ENCODE results near the gene INKA2. TPM values are rescaled to one million over a fixed set of nuclear protein-coding genes. Genes with fewer than 3 reads are reported as not detected.

INKA2 gene
- polyA plus RNA-seq, 3 donors, result 1.8 to 6.6 (median 2.0) TPM

DNA sequence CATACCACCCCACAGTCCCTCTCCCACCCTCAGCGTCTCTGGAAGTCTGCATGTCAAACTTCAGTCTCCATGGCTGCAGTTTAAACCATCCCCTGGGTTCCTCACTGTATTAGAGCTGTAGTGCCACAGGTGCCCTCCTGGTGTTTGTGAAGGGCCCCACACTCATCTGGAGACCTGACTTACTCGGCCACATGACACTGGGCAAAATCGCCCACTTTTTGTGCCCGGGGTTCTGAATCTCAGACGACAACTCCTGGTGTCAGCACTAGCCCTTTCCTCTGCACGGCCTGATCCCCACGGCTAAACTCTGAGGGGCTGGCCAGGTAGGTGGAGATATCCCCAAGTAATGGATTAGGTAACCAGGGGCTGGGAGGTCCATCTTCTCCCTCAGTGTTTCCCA, 6.5 kb downstream of the INKA2 start:
- H3K9me3 ChIP-seq (replicated peaks in 1 of 2; ENCODE audit: control insufficient read depth in 1 of 2, insufficient read depth in 1 of 2, low read length in 2 of 2), result no peaks in the 10 kb centered on the region
- H3K4me2 ChIP-seq (replicated peaks; ENCODE audit: extremely low read depth, low read length, poor library complexity, severe bottlenecking), result peak overlapping the region; percentile 76
- no peaks in the 10 kb centered on the region for H3K79me2 ChIP-seq (ENCODE audit: insufficient read depth, low read length)
- WGBS (ENCODE audit: insufficient coverage), result 100% methylated on average over 5 of the region's 7 CpGs
- Mint-ChIP-seq H3K27ac (no peak overlapping the region), H3K4me1 (peaks cover 14% of the 10 kb centered on the region), H3K4me3 (no peak overlapping the region), H3K36me3 (peaks cover 26 to 27% of the 10 kb centered on the region in 2 donors), H3K27me3 (ENCODE audit: low read depth in 3 of 3) (peaks cover 5 to 13% (median 11%) of the 10 kb centered on the region in 3 donors), H3K9me3 (peaks cover 0 to 3% (median 0%) of the 10 kb centered on the region in 7 donors)
- peak overlapping the region; percentile 26 for H2AFZ ChIP-seq (ENCODE audit: insufficient read depth, low read depth, low read length, poor library complexity, severe bottlenecking)
- H3K4me1 ChIP-seq (ENCODE audit: control insufficient read depth in 1 of 2, insufficient read depth in 2 of 2, low read length in 2 of 2), result peaks cover 52 to 53% of the 10 kb centered on the region in 2 donors
- no peak overlapping the region for H3K4me3 ChIP-seq (replicated peaks in 1 of 3; ENCODE audit: low read depth in 2 of 3, low read length in 3 of 3)
- intact Hi-C loops (cut with micrococcal nuclease), result loop anchor here (10.0 kb wide), 4 partner anchors 118 to 768 kb away; partner anchors contain the start of genes ADORA3 (in 1 of the 2), DENND2D (in 1 of the 2), LRIF1 (in 1 of the 2) and RAP1A (in 1 of the 2)
- H4K20me1 ChIP-seq (ENCODE audit: insufficient read depth, low read length), result peaks cover 1% of the 10 kb centered on the region
- TF ChIP-seq CTCF (IDR thresholded peaks at IDR 0.05), result no peak
- peak overlapping the region; percentile 95 to 98 for H3K27ac ChIP-seq (ENCODE audit: low read depth in 1 of 2, low read length in 2 of 2)
- no peak for DNase-seq
- peaks cover 2 to 9% of the 10 kb centered on the region in 2 donors for H3K27me3 ChIP-seq (ENCODE audit: control insufficient read depth in 2 of 2, insufficient read depth in 2 of 2, low read length in 2 of 2)
- peaks cover 0 to under 1% of the 10 kb centered on the region in 2 donors for H3K36me3 ChIP-seq (replicated peaks in 1 of 2; ENCODE audit: control insufficient read depth in 1 of 2, insufficient read depth in 2 of 2, low read length in 2 of 2)
- peak overlapping the region; percentile 84 for H3K9ac ChIP-seq (ENCODE audit: insufficient read depth, low read length, poor library complexity, severe bottlenecking)

DNA sequence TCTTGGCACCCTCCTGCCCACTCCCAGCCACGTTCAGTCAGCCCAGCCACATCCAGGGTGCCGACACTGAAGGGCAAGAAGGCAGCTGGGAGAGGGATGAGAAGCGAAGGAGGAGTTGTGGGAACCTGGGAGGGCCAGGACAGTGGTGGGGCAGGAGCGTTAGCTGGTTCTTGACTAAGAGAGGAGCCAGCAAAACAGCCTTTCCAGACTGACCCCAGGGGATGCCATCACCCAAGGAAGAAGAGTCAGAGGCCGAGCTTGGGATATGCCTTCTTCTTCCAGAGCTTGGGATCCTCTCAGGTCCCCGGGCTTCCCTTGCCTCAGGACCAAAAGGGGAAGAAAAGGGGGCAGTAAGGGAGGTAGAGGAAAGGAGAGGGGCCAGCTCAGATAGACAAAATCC, 7.2 kb downstream of the INKA2 start:
- Histone ChIP-seq H3K27ac (ENCODE audit: low read depth in 1 of 2, low read length in 2 of 2) (peak overlapping the region in 1 of 2 donors; percentile 98), H3K27me3 (ENCODE audit: control insufficient read depth in 2 of 2, insufficient read depth in 2 of 2, low read length in 2 of 2) (peaks cover 0 to 1% of the 10 kb centered on the region in 2 donors), H2AFZ (ENCODE audit: insufficient read depth, low read depth, low read length, poor library complexity, severe bottlenecking) (no peak overlapping the region), H3K4me2 (replicated peaks; ENCODE audit: extremely low read depth, low read length, poor library complexity, severe bottlenecking) (no peak overlapping the region), H3K9me3 (replicated peaks in 1 of 2; ENCODE audit: control insufficient read depth in 1 of 2, insufficient read depth in 1 of 2, low read length in 2 of 2) (no peaks in the 10 kb centered on the region), H3K79me2 (ENCODE audit: insufficient read depth, low read length) (no peaks in the 10 kb centered on the region), H3K4me3 (replicated peaks in 1 of 3; ENCODE audit: low read depth in 2 of 3, low read length in 3 of 3) (no peak overlapping the region), H3K4me1 (ENCODE audit: control insufficient read depth in 1 of 2, insufficient read depth in 2 of 2, low read length in 2 of 2) (peaks cover 44 to 45% of the 10 kb centered on the region in 2 donors), H3K36me3 (replicated peaks in 1 of 2; ENCODE audit: control insufficient read depth in 1 of 2, insufficient read depth in 2 of 2, low read length in 2 of 2) (peaks cover 3 to 8% of the 10 kb centered on the region in 2 donors), H3K9ac (ENCODE audit: insufficient read depth, low read length, poor library complexity, severe bottlenecking) (no peak overlapping the region), H4K20me1 (ENCODE audit: insufficient read depth, low read length) (peaks cover 5% of the 10 kb centered on the region)
- no peak for DNase-seq
- peaks cover 2 to 5% (median 4%) of the 10 kb centered on the region in 3 donors for H3K27me3 Mint-ChIP-seq (ENCODE audit: low read depth in 3 of 3)
- no peak for TF ChIP-seq CTCF (IDR thresholded peaks at IDR 0.05)
- peaks cover 0 to 3% (median 0%) of the 10 kb centered on the region in 7 donors for H3K9me3 Mint-ChIP-seq
- no peak overlapping the region for H3K4me3 Mint-ChIP-seq
- intact Hi-C loops (cut with micrococcal nuclease), result loop anchor here (10.0 kb wide), 4 partner anchors 117 to 767 kb away; partner anchors contain the start of genes ADORA3 (in 1 of the 2), DENND2D (in 1 of the 2), LRIF1 (in 1 of the 2) and RAP1A (in 1 of the 2)
- H3K27ac Mint-ChIP-seq, result peak overlapping the region in 1 of 7 donors; percentile 84
- peaks cover 24 to 35% of the 10 kb centered on the region in 2 donors for H3K36me3 Mint-ChIP-seq
- peaks cover 6% of the 10 kb centered on the region for H3K4me1 Mint-ChIP-seq
- WGBS (ENCODE audit: insufficient coverage), result 95% methylated on average over 4 of the region's 6 CpGs

Measured in CD14-positive monocyte (primary cell).